Thymus (tissue), 11 donors: ENCODE results near the gene TVP23C. TPM values are rescaled to one million over a fixed set of nuclear protein-coding genes. Genes with fewer than 3 reads are reported as not detected.

ENCODE experiments used
- DNase-seq, 9 donors: peaks; one replicate each; pipeline ENCODE4 v3.0.0-alpha.2; 2013; ENCODE audit warnings: low spot score in 9 of 9, low read depth in 6 of 9, missing footprints in 1 of 9
- H3K27ac ChIP-seq, 2 donors: one replicate each; pipeline ENCODE4 v1.5.1; 2013; ENCODE audit warnings: control low read depth in 1 of 2, low read depth in 1 of 2, low read length in 1 of 2, mild to moderate bottlenecking in 1 of 2, moderate library complexity in 1 of 2
- H3K27me3 ChIP-seq, 2 donors: one replicate each; pipeline ENCODE4 v1.5.1; 2013; ENCODE audit warnings: low read length in 1 of 2; ENCODE audit not compliant: control insufficient read depth in 2 of 2, insufficient read depth in 1 of 2
- H3K36me3 ChIP-seq, 2 donors: one replicate each; pipeline ENCODE4 v1.5.1; 2013; ENCODE audit warnings: low read length in 1 of 2, mild to moderate bottlenecking in 1 of 2, moderate library complexity in 1 of 2; ENCODE audit not compliant: control insufficient read depth in 2 of 2, insufficient read depth in 2 of 2
- H3K4me1 ChIP-seq, 2 donors: one replicate each; pipeline ENCODE4 v1.5.1; 2013; ENCODE audit warnings: low read length in 2 of 2; ENCODE audit not compliant: control insufficient read depth in 2 of 2, insufficient read depth in 2 of 2
- H3K4me3 ChIP-seq, 2 donors: one replicate each; pipeline ENCODE4 v1.5.1; 2013; ENCODE audit warnings: low read length in 2 of 2, control low read depth in 1 of 2, mild to moderate bottlenecking in 1 of 2
- H3K9me3 ChIP-seq, 2 donors: one replicate each; pipeline ENCODE4 v1.5.1; 2013; ENCODE audit warnings: low read length in 1 of 2, mild to moderate bottlenecking in 1 of 2; ENCODE audit not compliant: control insufficient read depth in 2 of 2, insufficient read depth in 1 of 2
- WGBS: extraction: QIAGEN DNeasy Blood & Tissue Kit; methylation state at CpG from one replicate; pipeline ENCODE4 v1.1.7; 2013; 5-methylcytosine and 5-hydroxymethylcytosine counted together
- polyA plus RNA-seq: library from polyadenylated mRNA; stranded (reverse); fragments of 200-250 nt; gene quantifications from one replicate; pipeline ENCODE4 v1.2.3, GENCODE V29; 2013
- total RNA-seq: library from RNA; stranded (reverse); fragments of 120-200 nt; gene quantifications from one replicate; pipeline ENCODE4 v1.2.4, GENCODE V29; 2013
- donor health status: healthy.

TVP23C gene
- total and polyA plus RNA-seq, 2 donors: 5.9 to 8.4 TPM

GRCh38 chr17:15478845-15479244 lies 84.4 kb downstream of the TVP23C start:
- Histone ChIP-seq H3K36me3 (peaks cover 0 to 5% of the 10 kb centered on the region in 2 donors), H3K4me1 (no peaks in the 10 kb centered on the region), H3K4me3 (no peak overlapping the region), H3K9me3 (no peaks in the 10 kb centered on the region), H3K27ac (no peak overlapping the region), H3K27me3 (no peaks in the 10 kb centered on the region)
- DNase-seq: no peak
- WGBS: 72% methylated on average over 5 of the region's 5 CpGs

- H3K27ac ChIP-seq: no peak overlapping the region
- no peaks in the 10 kb centered on the region for H3K27me3 ChIP-seq
- no peaks in the 10 kb centered on the region for H3K36me3 ChIP-seq
- no peak overlapping the region for H3K4me3 ChIP-seq
- DNase-seq: no peak
- 99% methylated on average over 8 of the region's 8 CpGs for WGBS
- H3K9me3 ChIP-seq: no peaks in the 10 kb centered on the region
- H3K4me1 ChIP-seq: no peaks in the 10 kb centered on the region
These were observed 87.5 kb downstream of the TVP23C start for GRCh38 chr17:15475631-15476354.

- H3K27ac ChIP-seq: no peak overlapping the region
- no peaks in the 10 kb centered on the region for H3K27me3 ChIP-seq
- H3K4me3 ChIP-seq: no peak overlapping the region
- 65% methylated on average over 3 of the region's 3 CpGs for WGBS
- H3K4me1 ChIP-seq: no peaks in the 10 kb centered on the region
- no peaks in the 10 kb centered on the region for H3K9me3 ChIP-seq
- no peaks in the 10 kb centered on the region for H3K36me3 ChIP-seq
- DNase-seq: no peak
These were observed 90.4 kb downstream of the TVP23C start for GRCh38 chr17:15472891-15473290.

GRCh38 chr17:15470536-15470935 lies 92.7 kb downstream of the TVP23C start:
- WGBS: 70% methylated on average over 7 of the region's 7 CpGs
- H3K27me3 ChIP-seq: no peaks in the 10 kb centered on the region
- H3K9me3 ChIP-seq: no peaks in the 10 kb centered on the region
- H3K4me3 ChIP-seq: no peak overlapping the region
- H3K4me1 ChIP-seq: no peaks in the 10 kb centered on the region
- H3K27ac ChIP-seq: no peak overlapping the region
- no peak for DNase-seq
- H3K36me3 ChIP-seq: no peaks in the 10 kb centered on the region

GRCh38 chr17:15469260-15469659 lies 94.0 kb downstream of the TVP23C start:
- H3K27ac ChIP-seq: no peak overlapping the region
- DNase-seq: no peak
- H3K4me1 ChIP-seq: no peaks in the 10 kb centered on the region
- no peaks in the 10 kb centered on the region for H3K36me3 ChIP-seq
- H3K4me3 ChIP-seq: no peak overlapping the region
- WGBS: 98% methylated on average over 7 of the region's 7 CpGs
- no peaks in the 10 kb centered on the region for H3K27me3 ChIP-seq
- H3K9me3 ChIP-seq: no peaks in the 10 kb centered on the region

- H3K27me3 ChIP-seq: no peaks in the 10 kb centered on the region
- no peak for DNase-seq
- H3K36me3 ChIP-seq: no peaks in the 10 kb centered on the region
- H3K4me1 ChIP-seq: peaks cover 0 to 3% of the 10 kb centered on the region in 2 donors
- 61% methylated on average over 4 of the region's 4 CpGs for WGBS
- H3K27ac ChIP-seq: no peak overlapping the region
- H3K9me3 ChIP-seq: no peaks in the 10 kb centered on the region
- H3K4me3 ChIP-seq: no peak overlapping the region
These were observed 95.2 kb downstream of the TVP23C start for GRCh38 chr17:15468126-15468525.

GRCh38 chr17:15467592-15467991 lies 95.7 kb downstream of the TVP23C start, which contains the start of gene CDRT4:
TSS of gene CDRT4 (minus strand) at chr17:15467621. CDS start at chr17:15440238, 27,383 bp downstream.
- 97% methylated on average over 3 of the region's 3 CpGs for WGBS

GRCh38 chr17:15466131-15466530 lies 97.2 kb downstream of the TVP23C start:
- 97% methylated on average over 6 of the region's 6 CpGs for WGBS
- H3K4me3 ChIP-seq: no peak overlapping the region
- H3K36me3 ChIP-seq: no peaks in the 10 kb centered on the region
- H3K4me1 ChIP-seq: peaks cover 0 to 3% of the 10 kb centered on the region in 2 donors
- no peaks in the 10 kb centered on the region for H3K9me3 ChIP-seq
- no peak for DNase-seq
- H3K27me3 ChIP-seq: no peaks in the 10 kb centered on the region
- no peak overlapping the region for H3K27ac ChIP-seq

More at GRCh38 chr17:15467592-15467991, 95.7 kb downstream of the TVP23C start, which contains the start of gene CDRT4:
- DNase-seq: no peak
- Histone ChIP-seq H3K27ac (no peak within 1 kb of the TSS), H3K9me3 (no peaks in the 10 kb centered on the region), H3K4me3 (no peak within 1 kb of the TSS), H3K36me3 (no peaks in the 10 kb centered on the region), H3K27me3 (no peaks in the 10 kb centered on the region), H3K4me1 (peaks cover 0 to 3% of the 10 kb centered on the region in 2 donors)

GRCh38 chr17:15465045-15465701 lies 98.1 kb downstream of the TVP23C start:
- no peak overlapping the region for H3K27ac ChIP-seq
- DNase-seq: no peak
- peaks cover 0 to 3% of the 10 kb centered on the region in 2 donors for H3K4me1 ChIP-seq
- H3K4me3 ChIP-seq: no peak overlapping the region
- 96% methylated on average over 2 of the region's 2 CpGs for WGBS
- H3K36me3 ChIP-seq: no peaks in the 10 kb centered on the region
- no peaks in the 10 kb centered on the region for H3K9me3 ChIP-seq
- no peaks in the 10 kb centered on the region for H3K27me3 ChIP-seq
